Ishikawa (cell line): ENCODE measurements around the gene DYNLL2.

Experiments
- CEBPB ChIP-seq: IDR thresholded peaks from 2 replicates; pipeline ENCODE4 v1.6.1; 2012
- CREB1 ChIP-seq: IDR thresholded peaks from 2 replicates; pipeline ENCODE4 v1.6.1; 2012; ENCODE audit warnings: low read depth
- EGR1 ChIP-seq: IDR thresholded peaks from 2 replicates; pipeline ENCODE4 v1.6.1; 2012
- EP300 ChIP-seq: IDR thresholded peaks from 2 replicates; pipeline ENCODE4 v1.6.1; 2012; ENCODE audit warnings: borderline replicate concordance
- FOXM1 ChIP-seq: IDR thresholded peaks from 2 replicates; pipeline ENCODE4 v1.6.1; 2012; ENCODE audit warnings: low read depth, borderline replicate concordance
- NFIC ChIP-seq: IDR thresholded peaks from 2 replicates; pipeline ENCODE4 v1.6.1; 2012
- RAD21 ChIP-seq: IDR thresholded peaks from 2 replicates; pipeline ENCODE4 v1.6.1; 2012; ENCODE audit warnings: low read depth
- TAF1 ChIP-seq: IDR thresholded peaks from 2 replicates; pipeline ENCODE4 v1.6.1; 2012; ENCODE audit warnings: low read depth, mild to moderate bottlenecking
- TCF12 ChIP-seq: IDR thresholded peaks from 2 replicates; pipeline ENCODE4 v1.6.1; 2012; ENCODE audit warnings: low read depth
- TEAD4 ChIP-seq: IDR thresholded peaks from 2 replicates; pipeline ENCODE4 v1.6.1; 2012
- YY1 ChIP-seq: IDR thresholded peaks from 2 replicates; pipeline ENCODE4 v1.6.1; 2012; ENCODE audit warnings: low read depth
- ZBTB7A ChIP-seq: IDR thresholded peaks from 2 replicates; pipeline ENCODE4 v1.6.1; 2012; ENCODE audit warnings: low read depth
- TF ChIP-seq, protein P1 (sequence below): IDR thresholded peaks from 2 replicates; pipeline ENCODE4 v1.6.1; 2012
- TF ChIP-seq, protein P2 (sequence below): IDR thresholded peaks from 2 replicates; pipeline ENCODE4 v1.6.1; 2012; ENCODE audit warnings: low read depth, mild to moderate bottlenecking
- TF ChIP-seq, protein P3 (sequence below): IDR thresholded peaks from 2 replicates; pipeline ENCODE4 v1.6.1; 2012

Gene DYNLL2

DNA sequence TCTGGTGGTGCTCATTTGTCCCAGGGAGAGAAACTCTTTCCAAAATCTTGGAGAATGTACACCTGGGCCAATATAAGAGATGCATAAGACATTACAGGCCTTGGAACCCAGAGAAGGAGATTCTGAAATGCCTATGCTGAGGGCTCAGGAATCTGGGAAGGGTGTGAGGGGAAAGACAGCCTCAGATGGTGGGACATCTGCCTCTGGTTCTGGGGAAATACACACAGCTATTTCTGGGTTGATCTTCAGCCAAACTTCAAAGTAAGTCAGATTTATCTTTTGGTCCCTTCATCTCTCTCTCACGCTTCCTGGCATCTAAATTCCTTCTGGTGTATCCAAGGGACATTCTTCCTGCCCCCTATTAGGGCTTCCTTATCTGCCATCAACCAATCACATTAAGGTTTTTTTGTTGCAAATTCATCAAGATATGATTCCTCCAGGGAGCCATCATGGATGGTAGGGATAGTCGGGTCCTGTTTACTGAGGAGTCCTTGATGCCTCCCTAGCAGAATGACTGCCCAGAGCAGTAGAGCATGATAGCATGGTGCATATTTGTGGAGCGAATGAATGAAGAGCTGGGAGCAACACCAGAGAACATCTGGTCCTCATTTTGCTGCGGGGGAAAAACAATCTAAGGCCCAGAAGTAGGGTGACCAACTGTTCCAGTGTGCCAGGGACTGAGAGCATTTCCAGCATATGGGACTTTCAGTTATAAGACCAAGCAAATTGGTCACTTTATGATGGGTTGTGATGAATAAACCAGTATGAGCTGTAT, 35.7 kb upstream of the DYNLL2 start:
- TF ChIP-seq, protein P1, sequence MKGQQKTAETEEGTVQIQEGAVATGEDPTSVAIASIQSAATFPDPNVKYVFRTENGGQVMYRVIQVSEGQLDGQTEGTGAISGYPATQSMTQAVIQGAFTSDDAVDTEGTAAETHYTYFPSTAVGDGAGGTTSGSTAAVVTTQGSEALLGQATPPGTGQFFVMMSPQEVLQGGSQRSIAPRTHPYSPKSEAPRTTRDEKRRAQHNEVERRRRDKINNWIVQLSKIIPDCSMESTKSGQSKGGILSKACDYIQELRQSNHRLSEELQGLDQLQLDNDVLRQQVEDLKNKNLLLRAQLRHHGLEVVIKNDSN, result no peak
- TF ChIP-seq EP300 (no peak), TAF1 (no peak), TEAD4 (no peak), YY1 (no peak), NFIC (no peak), RAD21 (no peak), EGR1 (no peak), CEBPB (no peak)
- TF ChIP-seq, protein P2, sequence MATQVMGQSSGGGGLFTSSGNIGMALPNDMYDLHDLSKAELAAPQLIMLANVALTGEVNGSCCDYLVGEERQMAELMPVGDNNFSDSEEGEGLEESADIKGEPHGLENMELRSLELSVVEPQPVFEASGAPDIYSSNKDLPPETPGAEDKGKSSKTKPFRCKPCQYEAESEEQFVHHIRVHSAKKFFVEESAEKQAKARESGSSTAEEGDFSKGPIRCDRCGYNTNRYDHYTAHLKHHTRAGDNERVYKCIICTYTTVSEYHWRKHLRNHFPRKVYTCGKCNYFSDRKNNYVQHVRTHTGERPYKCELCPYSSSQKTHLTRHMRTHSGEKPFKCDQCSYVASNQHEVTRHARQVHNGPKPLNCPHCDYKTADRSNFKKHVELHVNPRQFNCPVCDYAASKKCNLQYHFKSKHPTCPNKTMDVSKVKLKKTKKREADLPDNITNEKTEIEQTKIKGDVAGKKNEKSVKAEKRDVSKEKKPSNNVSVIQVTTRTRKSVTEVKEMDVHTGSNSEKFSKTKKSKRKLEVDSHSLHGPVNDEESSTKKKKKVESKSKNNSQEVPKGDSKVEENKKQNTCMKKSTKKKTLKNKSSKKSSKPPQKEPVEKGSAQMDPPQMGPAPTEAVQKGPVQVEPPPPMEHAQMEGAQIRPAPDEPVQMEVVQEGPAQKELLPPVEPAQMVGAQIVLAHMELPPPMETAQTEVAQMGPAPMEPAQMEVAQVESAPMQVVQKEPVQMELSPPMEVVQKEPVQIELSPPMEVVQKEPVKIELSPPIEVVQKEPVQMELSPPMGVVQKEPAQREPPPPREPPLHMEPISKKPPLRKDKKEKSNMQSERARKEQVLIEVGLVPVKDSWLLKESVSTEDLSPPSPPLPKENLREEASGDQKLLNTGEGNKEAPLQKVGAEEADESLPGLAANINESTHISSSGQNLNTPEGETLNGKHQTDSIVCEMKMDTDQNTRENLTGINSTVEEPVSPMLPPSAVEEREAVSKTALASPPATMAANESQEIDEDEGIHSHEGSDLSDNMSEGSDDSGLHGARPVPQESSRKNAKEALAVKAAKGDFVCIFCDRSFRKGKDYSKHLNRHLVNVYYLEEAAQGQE, result no peak
- TF ChIP-seq, protein P3, sequence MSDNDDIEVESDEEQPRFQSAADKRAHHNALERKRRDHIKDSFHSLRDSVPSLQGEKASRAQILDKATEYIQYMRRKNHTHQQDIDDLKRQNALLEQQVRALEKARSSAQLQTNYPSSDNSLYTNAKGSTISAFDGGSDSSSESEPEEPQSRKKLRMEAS, result no peak

DNA sequence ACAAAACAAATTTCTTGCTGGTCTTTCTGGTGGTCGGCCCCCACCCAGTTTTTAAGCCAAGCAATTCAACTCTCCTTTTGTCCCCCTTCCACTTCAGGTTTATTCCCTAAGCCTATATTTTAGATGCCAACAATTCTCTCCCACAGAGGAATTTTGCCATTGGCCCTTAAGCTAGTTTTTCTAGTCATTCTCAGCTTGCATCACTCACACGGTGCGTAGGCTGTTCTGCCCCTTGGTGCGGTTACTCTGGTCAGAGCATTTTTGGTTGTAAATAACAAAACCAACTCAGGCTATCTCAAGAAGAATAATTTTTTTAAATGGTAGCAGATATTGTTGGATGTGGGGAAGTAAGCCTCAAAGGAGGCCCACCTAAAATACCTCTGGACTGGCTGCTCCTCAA, 33.7 kb upstream of the DYNLL2 start:
- TF ChIP-seq TAF1, result no peak
- no peak for TF ChIP-seq FOXM1

DNA sequence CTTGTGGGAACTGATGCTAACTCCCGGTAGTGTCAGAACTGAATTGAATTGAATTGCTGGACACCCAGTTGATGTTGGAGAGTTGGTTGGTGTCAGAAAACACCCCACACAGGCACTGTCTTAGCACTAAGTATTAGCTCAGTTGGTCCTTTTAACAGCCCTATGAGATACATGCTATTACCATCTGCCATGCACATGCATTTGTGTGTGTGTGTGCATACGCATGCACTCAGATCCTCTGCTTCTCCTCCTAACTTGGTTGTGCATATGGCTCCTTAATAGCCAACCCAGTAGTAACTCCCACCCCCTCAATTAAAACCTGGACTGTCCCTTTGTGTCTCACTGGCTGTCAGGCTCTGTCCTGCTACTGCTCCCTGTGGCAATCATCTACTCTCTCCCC, 32.3 kb upstream of the DYNLL2 start:
- TF ChIP-seq, protein P2, result no peak
- TF ChIP-seq CREB1 (no peak), CEBPB (no peak), FOXM1 (no peak), TCF12 (no peak), NFIC (no peak), EGR1 (no peak), ZBTB7A (no peak), RAD21 (no peak), YY1 (no peak), TEAD4 (no peak), EP300 (no peak), TAF1 (no peak)
- TF ChIP-seq, protein P1, result no peak
- TF ChIP-seq, protein P3, result no peak

DNA sequence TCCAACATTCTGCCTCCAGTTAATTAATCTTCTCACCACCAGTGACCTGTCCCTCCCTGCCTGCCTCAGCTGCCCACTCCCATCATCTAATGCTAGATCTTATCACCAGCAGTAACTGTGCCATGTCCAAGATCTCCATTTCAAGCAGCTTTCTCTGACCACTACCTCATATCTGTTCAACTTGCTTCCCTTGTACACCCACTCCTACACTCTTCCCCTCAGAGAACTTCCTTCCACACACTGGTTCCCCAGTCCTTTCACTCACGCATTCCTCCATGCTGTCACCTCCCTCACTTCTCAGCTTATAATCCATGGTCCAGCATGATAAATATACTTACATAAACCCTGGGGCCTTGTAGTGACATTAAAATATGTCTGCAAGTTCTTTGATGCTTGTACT, 31.8 kb upstream of the DYNLL2 start:
- no peak for TF ChIP-seq FOXM1
- no peak for TF ChIP-seq TCF12
- no peak for TF ChIP-seq TAF1
- TF ChIP-seq CEBPB, result no peak
- no peak for TF ChIP-seq RAD21
- no peak for TF ChIP-seq TEAD4
- no peak for TF ChIP-seq YY1
- no peak for TF ChIP-seq NFIC
- TF ChIP-seq, protein P3, result no peak
- no peak for TF ChIP-seq CREB1
- TF ChIP-seq, protein P1, result no peak
- TF ChIP-seq, protein P2, result no peak
- TF ChIP-seq ZBTB7A, result no peak
- no peak for TF ChIP-seq EP300
- TF ChIP-seq EGR1, result no peak
